ENCODE results near the gene PPFIA2. TPM values are rescaled to one million over a fixed set of nuclear protein-coding genes. Genes with fewer than 3 reads are reported as not detected.

Gene PPFIA2
- polyA plus RNA-seq, 1 donor from 2014 or later, result 65.3 TPM

DNA sequence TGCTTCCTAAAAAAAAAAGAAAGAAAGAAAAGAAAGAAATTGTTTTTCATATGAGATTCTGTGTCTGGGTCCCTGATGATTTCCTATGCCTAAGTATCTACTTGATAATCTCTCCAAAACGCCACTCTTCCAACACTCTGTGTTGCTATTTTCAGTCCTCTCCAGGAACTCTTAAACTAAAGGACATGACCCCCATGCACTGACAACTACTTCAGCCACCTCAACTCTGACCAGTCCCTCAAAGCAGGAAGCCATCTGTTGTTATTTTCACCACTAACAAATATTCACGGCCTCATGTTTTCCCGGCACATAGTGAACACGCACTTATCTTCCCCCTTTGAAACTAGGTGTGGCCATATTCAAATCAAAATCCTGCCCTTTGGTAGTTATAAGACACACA is 259.3 kb downstream of the PPFIA2 start:
- Histone ChIP-seq H3K9ac (ENCODE audit: low read length) (no peak overlapping the region), H4K20me1 (ENCODE audit: insufficient read depth) (no peaks in the 10 kb centered on the region), H3K4me3 (ENCODE audit: low read length) (no peak overlapping the region), H3K27me3 (ENCODE audit: insufficient read depth, low read depth, low read length) (no peaks in the 10 kb centered on the region), H3K27ac (ENCODE audit: low read length) (no peak overlapping the region), H3K79me2 (replicated peaks; ENCODE audit: insufficient read depth, low read length) (no peaks in the 10 kb centered on the region), H3K9me2 (ENCODE audit: insufficient read depth, low read length) (no peaks in the 10 kb centered on the region), H2AFZ (ENCODE audit: low read depth, low read length) (no peak overlapping the region), H3K9me3 (ENCODE audit: low read length) (no peaks in the 10 kb centered on the region), H3K36me3 (ENCODE audit: insufficient read depth, low read length) (no peaks in the 10 kb centered on the region), H3F3A (ENCODE audit: insufficient read depth, low read length, poor library complexity, severe bottlenecking) (no peaks in the 10 kb centered on the region), H3K4me2 (ENCODE audit: low read length) (no peak overlapping the region)
- no peak for TF ChIP-seq SMC3 (conservative IDR thresholded peaks at IDR 0.05; ENCODE audit: poor library complexity)
- TF ChIP-seq REST (IDR thresholded peaks at IDR 0.05; ENCODE audit: borderline replicate concordance), result no peak
- TF ChIP-seq TAF1 (IDR thresholded peaks at IDR 0.05; ENCODE audit: low read depth), result no peak
- TF ChIP-seq EZH2 (IDR thresholded peaks at IDR 0.05; ENCODE audit: borderline replicate concordance, insufficient read depth, low read length, poor library complexity, severe bottlenecking), result no peak
- no peak for TF ChIP-seq CTCF (IDR thresholded peaks at IDR 0.05; ENCODE audit: poor library complexity, severe bottlenecking)
- no peak for TF ChIP-seq EP300 (conservative IDR thresholded peaks at IDR 0.05; ENCODE audit: poor library complexity, severe bottlenecking)
- no peak for TF ChIP-seq RAD21 (conservative IDR thresholded peaks at IDR 0.05)
- no peak for TF ChIP-seq POLR2AphosphoS5 (IDR thresholded peaks at IDR 0.05)
- no peak for TF ChIP-seq MXI1 (conservative IDR thresholded peaks at IDR 0.05; ENCODE audit: poor library complexity, severe bottlenecking)

- H3K4me2 ChIP-seq (ENCODE audit: low read length), result no peak overlapping the region
- no peaks in the 10 kb centered on the region for H3K27me3 ChIP-seq (ENCODE audit: insufficient read depth, low read depth, low read length)
- H3K79me2 ChIP-seq (replicated peaks; ENCODE audit: insufficient read depth, low read length), result no peaks in the 10 kb centered on the region
- TF ChIP-seq MXI1 (conservative IDR thresholded peaks at IDR 0.05; ENCODE audit: poor library complexity, severe bottlenecking) (no peak), CTCF (IDR thresholded peaks at IDR 0.05; ENCODE audit: poor library complexity, severe bottlenecking) (no peak), RAD21 (conservative IDR thresholded peaks at IDR 0.05) (no peak)
- H3K9me3 ChIP-seq (ENCODE audit: low read length), result no peaks in the 10 kb centered on the region
- no peak overlapping the region for H2AFZ ChIP-seq (ENCODE audit: low read depth, low read length)
- no peaks in the 10 kb centered on the region for H4K20me1 ChIP-seq (ENCODE audit: insufficient read depth)
- no peak overlapping the region for H3K4me3 ChIP-seq (ENCODE audit: low read length)
- H3F3A ChIP-seq (ENCODE audit: insufficient read depth, low read length, poor library complexity, severe bottlenecking), result no peaks in the 10 kb centered on the region
- no peak overlapping the region for H3K9ac ChIP-seq (ENCODE audit: low read length)
- H3K9me2 ChIP-seq (ENCODE audit: insufficient read depth, low read length), result no peaks in the 10 kb centered on the region
- no peak overlapping the region for H3K27ac ChIP-seq (ENCODE audit: low read length)
- H3K36me3 ChIP-seq (ENCODE audit: insufficient read depth, low read length), result no peaks in the 10 kb centered on the region
These were observed 266.9 kb downstream of the PPFIA2 start for GRCh38 chr12:81492131-81492720.

Measured in neural cell (in vitro differentiated cells).